ENCODE data around the gene SGK1.

Gene SGK1

DNA sequence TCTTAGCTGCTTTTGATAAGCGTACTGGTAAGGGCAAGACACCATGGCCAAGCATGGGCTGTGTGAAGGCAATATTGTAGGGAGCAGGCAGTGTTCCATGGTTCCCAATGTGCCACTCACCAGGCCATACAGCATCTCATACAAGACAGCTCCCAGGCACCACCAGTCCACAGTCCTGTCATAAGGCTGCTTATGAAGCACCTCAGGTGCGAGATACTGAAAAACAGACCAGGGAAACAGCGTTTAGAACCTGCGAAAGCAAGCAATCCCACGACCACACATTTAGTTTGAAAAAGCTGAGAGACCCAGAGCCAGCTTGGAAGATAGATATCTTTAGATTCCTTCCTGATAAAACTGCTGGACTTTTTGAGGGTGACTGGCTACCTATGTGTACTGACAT is 146.4 kb downstream of the SGK1 start:
- no peak for DNase-seq (ENCODE audit: low read depth, low spot score)

DNA sequence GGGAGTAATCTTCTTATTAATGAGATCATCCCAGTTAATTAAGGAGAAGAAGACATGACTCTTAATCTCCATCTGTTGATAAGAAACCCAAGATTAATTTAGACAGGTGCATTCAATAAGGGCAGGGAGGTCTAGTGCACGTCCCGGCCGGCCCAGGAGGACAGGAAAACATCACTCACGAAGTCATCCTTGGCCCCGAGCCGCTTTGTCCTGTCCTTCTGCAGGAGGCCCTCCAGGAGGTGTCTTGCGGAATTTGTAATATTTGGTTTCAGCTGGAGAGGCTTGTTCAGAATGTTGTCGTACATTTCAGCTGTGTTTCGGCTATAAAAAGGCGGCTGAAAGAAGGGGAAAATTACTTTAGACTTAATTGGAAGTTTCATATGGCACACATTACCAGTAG is 147.1 kb downstream of the SGK1 start:
- no peak for DNase-seq (ENCODE audit: low read depth, low spot score)

DNA sequence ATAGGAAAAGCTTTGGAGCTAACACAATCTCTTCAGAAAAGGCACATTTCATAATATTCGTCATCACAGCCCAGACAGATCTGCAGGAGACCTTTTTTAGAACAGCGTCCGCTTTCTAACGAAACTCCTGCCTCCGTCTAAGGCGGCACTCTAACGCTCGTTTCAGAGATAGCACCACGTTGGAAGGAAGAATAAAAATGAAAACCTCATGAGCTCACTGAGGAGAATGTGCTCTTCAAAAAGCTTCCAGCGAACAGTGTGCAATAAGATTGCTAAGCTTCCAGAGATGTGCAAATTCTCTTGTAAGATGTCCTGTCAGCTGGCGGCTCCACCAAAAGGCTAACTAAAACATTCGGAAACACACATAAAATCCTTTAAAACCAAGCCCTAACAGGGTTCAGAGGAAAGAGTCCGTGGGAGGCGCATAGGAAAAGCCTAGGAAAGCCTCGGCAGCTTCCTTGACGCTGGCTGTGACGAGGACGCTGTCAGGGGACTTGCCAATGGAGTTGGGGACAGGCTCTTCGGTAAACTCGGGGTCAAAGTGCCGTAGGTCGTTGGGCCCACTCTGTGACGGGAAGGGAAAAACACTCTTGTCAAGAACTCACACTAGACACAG is 147.9 kb downstream of the SGK1 start:
- no peak for DNase-seq (ENCODE audit: low read depth, low spot score)

DNA sequence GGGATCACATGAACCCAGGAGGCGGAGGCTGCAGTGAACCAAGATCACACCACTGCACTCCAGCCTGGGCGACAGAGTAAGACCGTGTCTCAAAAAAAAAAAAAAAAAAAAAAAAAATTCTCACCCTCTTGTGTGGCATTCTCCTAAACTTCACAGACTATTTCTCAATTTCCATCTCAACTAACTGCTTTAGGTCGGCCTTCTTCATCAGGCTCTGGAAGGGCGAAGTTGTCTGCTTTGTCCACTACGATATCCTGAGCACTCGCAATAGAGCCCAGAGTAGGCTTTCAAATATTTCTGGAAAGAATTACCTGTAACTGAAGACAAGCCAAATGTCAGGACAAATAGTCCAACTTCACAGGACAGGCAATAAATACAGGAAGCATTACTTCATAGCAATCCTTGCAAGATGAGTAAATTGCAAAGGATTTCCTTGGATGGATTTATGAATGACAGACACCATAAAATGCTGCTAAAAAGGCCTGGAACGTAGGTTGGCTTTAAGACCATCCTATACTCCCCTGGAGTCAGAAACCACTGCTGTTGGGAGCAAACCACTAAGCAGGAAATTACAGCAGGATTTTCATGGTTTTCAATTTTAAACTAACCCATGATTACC is 149.2 kb downstream of the SGK1 start:
- no peak for DNase-seq (ENCODE audit: low read depth, low spot score)

DNA sequence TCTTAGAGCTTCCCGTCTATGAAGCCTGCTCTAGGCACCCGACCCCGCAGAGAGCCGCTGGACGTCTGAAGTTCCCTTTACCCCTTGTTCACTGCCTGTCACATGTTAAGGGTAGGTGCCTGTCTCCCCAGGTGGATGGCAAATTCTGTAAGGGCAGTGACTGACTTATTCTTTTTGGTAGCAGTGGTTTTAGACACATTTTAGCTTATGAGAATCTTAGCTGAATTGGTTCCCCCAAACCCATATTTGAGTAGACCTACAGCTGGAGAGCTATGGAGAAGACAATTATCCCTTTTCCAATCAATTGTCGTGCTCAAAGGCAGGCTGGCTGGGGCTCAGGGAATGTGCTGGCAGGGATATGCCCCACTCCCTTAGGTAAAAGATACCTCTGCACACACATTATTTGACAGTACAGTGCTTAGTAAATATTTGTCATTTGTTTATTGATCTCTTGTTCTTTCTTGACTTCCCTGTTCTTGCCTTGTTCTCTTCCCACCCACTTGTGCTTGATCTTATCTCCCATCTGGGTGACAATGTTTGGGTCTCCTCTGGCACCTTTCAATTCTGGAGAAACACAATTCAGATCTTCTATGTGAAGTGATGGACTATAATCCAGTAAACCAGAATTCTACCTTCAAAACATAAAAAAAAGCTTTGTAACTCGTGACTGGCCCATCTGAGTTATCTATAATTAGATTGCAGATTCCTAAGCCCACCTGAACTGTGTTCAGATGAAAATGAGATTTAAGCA is 151.2 kb downstream of the SGK1 start:
- DNase-seq (ENCODE audit: low read depth, low spot score), result no peak

DNA sequence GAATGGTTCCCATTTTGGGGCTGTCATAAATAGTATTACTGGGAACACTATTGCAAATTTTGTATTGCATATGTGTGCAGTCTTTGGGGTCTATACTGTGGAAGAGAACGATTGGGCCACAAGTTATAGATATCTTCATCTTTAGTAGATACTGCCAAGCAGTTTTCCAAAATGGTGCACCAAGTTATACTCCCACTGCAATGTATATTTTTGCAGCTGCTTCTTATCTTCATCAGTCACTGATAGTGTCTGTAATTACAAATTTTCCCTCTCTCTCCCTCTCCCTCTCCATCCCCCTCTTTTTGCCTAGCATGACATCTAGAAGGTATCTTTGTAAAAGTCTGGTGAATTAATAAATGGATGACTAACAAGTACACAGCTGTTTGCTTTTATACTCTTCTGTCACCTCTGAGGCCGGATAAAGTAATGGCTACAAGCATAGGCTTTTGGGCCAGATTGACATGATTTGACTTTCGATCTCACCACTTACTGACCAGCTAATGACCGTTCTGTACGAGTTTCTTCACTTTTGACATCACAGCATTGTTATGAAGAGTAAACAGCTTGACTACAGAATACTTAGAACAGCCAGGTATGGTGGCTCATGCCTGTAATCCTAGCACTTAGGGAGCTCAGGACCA is 152.2 kb downstream of the SGK1 start:
- DNase-seq (ENCODE audit: low read depth, low spot score), result no peak

DNA sequence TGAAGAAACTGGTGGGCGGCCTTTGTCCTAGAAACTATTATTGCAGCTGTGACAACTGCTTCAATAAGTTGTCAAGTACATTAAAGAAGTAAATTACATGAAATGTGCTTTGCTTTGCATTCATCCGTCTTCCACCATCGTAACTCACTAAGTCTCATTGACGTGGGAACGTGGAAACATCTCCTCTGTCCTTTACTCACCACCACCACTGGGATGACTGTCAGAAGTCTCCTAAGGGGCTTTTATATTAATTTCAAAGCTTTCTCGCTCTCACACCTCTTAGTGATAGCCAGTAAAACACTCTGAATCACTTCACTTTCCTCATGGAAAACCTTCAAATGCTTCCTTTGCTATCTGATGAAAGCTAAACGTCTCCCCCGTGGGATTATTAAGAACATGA is 153.6 kb downstream of the SGK1 start:
- DNase-seq (ENCODE audit: low read depth, low spot score), result no peak

DNA sequence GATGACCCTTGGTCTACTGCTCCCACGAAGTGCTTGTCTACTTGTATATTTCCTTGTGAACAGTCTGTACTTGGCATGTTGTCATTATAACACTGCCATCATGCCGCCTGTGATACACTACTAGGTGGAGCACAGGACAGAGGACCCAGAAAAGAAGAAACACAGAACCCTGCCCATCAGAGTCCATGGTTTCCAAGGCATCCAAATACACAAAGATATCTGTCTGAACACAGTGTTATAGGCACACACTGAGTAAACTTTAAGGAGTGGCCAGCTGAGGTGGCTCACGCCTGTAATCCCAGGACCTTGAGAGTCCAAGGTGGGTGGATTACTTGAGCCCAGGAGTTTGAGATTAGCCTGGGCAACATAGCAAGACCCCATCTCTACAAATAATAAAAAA is 155.0 kb downstream of the SGK1 start:
- no peak for DNase-seq (ENCODE audit: low read depth, low spot score)

DNA sequence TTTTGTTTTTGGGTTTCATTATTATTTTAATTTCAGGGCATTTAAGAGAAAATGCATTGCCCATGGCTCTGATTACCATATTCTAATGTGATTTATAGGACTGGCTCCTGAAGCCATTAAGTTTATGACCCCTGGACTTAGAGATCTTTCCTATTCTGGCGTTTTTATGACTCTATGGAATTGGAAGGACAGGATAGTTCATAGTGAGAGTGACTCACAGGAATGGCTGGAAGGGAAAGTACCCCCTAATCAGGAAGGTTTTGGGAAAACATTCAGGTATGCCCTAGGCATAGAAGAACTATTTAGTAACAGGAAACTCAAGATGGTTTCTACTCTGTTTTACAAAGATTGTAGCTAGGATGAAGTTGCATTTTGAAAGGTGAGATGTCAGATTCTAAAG is 156.9 kb downstream of the SGK1 start:
- no peak for DNase-seq (ENCODE audit: low read depth, low spot score)

DNA sequence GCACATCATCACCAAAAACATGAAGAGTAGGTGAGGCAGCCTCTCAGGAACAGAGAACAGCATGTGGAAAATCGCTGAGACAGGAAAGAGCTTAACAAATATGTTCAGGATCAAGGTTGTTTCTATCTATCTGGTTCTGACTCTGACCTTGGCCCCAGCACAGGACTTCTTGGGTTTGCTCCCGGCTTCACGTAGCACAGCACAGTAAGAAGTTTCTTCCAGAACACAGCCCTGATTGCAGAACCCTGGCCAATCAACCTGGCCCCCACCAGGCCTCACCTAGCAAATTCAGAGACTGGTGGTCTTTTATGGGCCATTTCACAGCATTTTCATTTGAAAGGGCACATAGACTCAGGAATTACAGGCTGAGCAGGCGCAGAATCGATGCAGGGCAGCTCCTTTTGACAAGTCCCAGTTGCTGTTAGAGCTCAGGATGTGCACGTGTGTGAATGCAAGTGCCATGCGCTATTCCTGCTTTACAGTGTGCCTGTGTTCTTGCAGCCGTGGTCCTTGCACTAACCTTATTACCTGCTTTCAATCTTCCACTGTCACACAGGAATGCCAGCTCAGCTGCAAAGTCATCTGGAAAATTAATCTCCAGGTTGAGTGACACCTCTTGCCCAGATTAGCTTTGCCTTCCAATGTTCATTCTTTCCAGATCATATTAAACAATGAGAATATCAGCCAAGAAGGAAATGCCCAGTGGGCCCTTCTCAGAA is 165.0 kb downstream of the SGK1 start:
- no peak for DNase-seq (ENCODE audit: low read depth, low spot score)

DNA sequence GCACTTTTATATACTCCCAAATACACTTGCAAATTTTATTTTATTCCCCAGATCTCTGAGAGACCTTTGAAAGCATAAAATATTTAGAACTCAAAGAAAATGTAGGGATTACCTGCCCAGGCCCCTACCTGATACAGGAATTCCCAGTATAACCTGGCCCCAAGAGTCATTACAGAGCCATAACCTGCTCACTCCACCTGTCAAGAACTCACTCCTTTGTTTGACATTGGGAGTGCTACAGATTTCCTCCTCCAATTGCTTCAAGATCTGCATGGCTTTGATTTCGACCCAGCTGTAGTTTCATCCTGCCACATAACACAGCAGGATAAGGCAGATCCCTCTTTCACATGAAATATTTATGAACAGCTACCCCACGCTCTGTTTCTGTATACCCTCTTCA is 169.3 kb downstream of the SGK1 start:
- DNase-seq (ENCODE audit: low read depth, low spot score), result no peak

DNA sequence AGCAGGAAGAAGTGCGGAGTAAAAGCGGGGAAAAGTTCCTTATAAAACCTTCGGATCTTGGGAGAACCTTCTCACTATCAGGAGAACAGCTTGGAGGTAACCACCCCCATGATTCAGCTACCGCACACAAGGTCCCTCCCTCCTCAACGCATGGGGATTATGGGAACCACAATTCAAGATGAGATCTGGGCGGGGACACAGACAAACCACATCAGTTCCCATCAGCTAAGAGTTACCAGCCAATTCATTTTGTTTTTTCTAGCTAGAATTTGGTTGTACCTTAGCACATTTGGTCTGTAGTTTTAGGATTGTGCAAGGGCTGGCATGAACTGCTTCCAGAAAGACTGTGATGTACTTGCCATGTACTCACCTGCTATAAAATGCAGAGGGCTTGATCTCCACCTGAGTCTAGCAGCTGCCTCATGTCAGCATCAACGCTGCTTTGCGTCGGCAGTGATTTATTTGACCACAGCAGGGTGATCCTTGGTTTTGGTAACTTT is 170.8 kb downstream of the SGK1 start:
- no peak for DNase-seq (ENCODE audit: low read depth, low spot score)

DNA sequence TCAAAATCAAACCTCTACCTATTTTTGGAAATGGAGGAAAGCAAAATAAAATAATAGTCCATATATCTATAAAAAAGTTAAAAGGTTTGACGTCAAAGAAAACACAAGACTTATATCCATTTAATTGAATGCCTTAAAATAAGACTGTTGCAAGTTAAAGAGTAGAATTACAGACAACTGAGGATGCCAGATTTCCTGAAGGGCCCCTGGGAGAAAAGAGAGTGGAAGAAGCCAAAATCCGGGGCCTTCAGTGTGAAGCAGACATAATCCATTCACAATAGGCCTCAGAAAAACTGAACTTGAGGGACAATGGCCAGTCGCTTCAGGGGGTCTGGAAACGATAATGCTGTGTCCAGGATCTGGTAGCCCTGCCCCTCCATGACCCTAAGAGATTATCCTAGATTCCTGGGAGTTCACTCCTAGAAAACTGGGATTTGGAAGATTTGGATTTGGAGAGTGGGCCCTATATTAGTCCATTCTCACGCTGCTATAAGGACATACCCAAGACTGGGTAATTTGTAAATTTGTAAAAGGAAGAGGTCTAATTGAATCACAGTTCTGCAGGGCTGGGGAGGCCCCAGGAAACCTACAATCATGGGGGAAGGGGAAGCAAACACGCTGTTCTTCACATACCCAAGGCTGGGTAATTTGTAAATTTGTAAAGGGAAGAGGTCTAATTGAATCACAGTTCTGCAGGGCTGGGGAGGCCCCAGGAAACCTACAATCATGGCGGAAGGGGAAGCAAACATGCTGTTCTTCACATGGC is 171.5 kb downstream of the SGK1 start:
- no peak for DNase-seq (ENCODE audit: low read depth, low spot score)

DNA sequence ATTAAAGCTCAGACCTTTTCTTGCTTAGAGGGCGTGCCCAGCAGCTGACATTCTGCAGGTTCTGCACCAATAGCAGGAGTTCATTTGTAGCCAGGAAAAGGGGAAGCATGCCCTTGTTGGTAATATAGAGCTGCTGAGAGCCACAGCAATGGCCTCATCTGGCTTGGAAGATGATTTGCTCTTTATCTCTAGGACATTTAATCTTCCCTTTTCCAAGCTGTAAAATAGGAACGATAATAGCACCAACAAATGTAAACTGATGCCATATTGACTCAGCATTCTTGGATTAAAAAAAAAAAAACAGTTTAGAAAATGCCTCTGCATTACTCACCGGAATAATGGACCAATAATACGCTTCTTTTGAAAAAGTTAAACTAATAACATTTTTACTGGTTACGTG is 172.1 kb downstream of the SGK1 start:
- no peak for DNase-seq (ENCODE audit: low read depth, low spot score)

DNA sequence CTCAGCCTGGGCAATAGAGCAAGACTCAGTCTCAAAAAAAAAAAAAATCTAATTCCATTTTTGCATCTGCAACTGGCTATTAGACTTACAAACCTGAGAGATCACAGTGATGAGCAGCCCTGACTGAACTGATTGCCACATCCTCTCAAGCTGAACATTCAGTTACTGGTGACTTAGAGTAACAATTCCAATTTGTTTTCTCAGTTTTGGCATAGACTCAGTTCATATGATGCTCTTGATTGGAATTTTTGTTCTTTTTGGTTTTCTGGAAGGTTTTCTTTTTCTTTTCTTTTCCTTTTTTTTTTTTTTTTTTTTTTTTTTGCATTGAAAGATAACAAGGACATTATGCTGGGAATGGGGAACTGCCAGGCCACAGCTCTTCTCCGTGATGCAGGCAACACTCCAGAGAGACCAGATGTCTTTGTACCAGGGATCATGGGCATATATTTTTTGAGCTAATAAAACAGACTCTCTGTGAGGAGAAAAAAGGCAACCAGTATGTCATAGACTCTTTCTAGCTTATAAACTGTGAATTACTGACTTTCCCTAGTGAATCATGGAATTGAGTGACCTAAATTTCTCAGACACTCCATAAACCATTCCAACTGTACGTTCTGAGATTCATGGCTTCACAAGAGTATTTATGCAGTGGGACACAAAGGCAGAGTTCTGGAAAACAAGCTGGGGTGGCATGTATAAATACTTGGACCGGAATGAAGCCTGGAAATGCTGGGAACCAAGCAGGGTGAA is 179.5 kb downstream of the SGK1 start:
- DNase-seq (ENCODE audit: low read depth, low spot score), result no peak

DNA sequence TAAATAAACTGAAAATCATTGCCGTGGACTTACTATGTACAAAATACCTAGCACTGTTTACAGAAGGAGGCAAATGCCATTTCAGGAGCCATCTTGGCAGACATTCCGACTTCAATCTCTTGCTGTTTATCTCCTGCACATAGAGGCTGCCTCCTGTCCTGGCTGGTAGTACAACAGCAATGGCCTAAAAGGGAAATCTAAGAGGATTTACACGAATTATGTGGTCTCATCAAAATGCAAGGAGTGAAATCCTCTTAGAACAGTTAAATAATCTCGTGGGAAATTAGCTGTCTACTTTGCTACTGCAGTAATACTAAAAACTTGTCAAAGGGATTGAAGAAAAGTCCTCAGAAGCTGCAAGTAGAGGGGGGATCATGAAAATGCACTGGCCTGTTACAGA is 183.3 kb downstream of the SGK1 start:
- DNase-seq (ENCODE audit: low read depth, low spot score), result no peak

DNA sequence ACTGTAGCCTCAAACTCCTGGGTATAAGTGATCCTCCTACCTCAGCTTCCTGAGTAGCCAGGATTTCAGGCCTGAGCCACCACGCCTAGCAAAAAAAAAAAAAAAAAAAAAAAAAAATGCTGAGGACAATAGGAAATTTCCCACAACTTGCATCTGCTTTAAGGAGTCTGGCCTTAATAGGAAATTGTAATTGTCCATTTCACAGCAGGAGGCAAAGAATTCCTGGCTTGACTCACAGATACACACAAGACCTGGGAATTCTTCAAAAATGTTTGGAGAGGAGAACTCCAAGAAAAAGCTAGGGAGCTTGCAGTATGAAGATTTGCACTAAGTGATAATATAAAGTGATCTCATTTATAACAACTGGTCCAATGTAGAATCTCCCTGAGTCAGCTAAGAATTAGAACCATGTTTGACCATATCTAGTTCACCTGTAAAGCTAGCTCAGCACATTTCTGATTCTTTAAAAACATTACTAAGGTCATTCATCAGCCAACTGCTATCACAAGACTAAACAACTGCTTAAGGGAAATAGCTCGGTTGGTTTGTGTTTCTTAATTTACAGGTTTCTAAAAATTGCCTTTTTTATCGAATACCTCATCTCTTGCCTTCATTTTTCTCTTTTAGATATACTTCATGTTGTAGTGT is 185.3 kb downstream of the SGK1 start:
- no peak for DNase-seq (ENCODE audit: low read depth, low spot score)

DNA sequence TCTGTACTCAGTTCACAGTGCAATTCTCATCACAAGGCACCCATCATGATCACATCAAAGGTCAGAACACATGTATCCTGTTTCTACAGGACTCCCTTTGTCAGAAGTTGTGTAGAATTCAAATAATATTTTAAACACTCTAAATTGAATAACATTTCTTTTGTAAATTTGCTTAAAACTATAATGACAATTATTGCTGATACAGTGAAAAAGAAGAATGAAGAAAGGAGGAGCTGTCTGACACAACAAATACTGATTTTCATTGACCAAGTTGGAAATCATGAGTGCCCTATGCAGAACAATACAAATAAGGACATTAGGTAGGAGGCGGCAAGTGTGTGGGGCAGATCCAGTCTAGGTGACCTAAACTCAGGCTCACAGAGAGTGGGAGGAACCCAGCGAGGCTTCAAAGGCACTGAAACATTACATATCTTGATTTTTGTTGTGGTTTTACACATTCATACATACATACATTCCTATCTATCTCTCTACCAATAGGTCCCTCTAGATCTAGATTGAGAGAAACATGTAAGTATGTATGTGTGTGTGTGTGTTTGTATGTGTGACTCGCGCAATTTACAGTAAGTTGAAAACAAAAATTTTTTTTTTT is 186.3 kb downstream of the SGK1 start:
- DNase-seq (ENCODE audit: low read depth, low spot score), result no peak

DNA sequence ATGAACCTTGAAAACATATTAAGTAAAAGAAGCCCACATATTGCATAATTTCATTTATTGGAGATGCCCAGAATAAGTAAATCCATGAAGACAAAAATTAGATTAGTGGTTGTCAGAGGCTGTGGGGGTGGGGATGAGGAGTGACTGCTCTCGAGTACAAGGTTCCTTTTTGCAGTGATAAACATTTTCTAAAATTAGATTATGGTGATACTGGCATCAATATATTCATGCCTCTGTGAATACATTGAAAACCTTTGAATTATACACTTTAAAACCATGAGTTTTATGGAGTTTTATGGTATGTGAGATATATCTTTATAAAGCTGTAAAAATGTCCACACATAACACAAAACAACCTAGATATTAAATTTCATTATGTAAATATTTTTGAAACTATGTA is 189.8 kb downstream of the SGK1 start:
- DNase-seq (ENCODE audit: low read depth, low spot score), result no peak
